NCI-H1048 (cell line): ENCODE results near the gene LSM7.
"Not testable (repeated sequence)": the region's sequence is repeated elsewhere in the genome, so short reads cannot be mapped to it uniquely, and the experiment has no call there.

Source experiments
- DNase-seq: peaks from one replicate; lab custom pipeline; 2025; lab: John Stamatoyannopoulos, UW

The LSM7 gene

GRCh38 chr19:2300533-2300932 lies 27.9 kb downstream of the LSM7 start:
- no peak for DNase-seq

GRCh38 chr19:2296141-2296540 lies 32.2 kb downstream of the LSM7 start:
- DNase-seq, result no peak

- DNase-seq, result no peak
Observed at GRCh38 chr19:2294687-2295335, 33.6 kb downstream of the LSM7 start.

- DNase-seq, result no peak
Observed at GRCh38 chr19:2291185-2291751, 37.1 kb downstream of the LSM7 start.

- DNase-seq, result no peak
Observed at GRCh38 chr19:2290441-2291184, 37.8 kb downstream of the LSM7 start.

GRCh38 chr19:2289714-2290435 lies 38.5 kb downstream of the LSM7 start:
- no peak for DNase-seq

- DNase-seq, result no peak
Observed at GRCh38 chr19:2288818-2289713, 39.3 kb downstream of the LSM7 start.

GRCh38 chr19:2288338-2288817 lies 40.0 kb downstream of the LSM7 start:
- DNase-seq, result no peak

- DNase-seq, result no peak
Observed at GRCh38 chr19:2287585-2288337, 40.6 kb downstream of the LSM7 start.

- no peak for DNase-seq
Observed at GRCh38 chr19:2286402-2287140, 41.8 kb downstream of the LSM7 start.

- no peak for DNase-seq
Observed at GRCh38 chr19:2283835-2284507, 44.4 kb downstream of the LSM7 start.

- no peak for DNase-seq
Observed at GRCh38 chr19:2282862-2283237, 45.5 kb downstream of the LSM7 start.

GRCh38 chr19:2282062-2282861 lies 46.1 kb downstream of the LSM7 start, which contains the start of gene PEAK3:
TSS of gene PEAK3 (minus strand) at chr19:2282175. CDS start at chr19:2280931, 1,244 bp downstream.
- DNase-seq, result no peak

- DNase-seq, result not testable (repeated sequence)
Observed at GRCh38 chr19:2281265-2282061, 46.9 kb downstream of the LSM7 start.

GRCh38 chr19:2280633-2281264 lies 47.6 kb downstream of the LSM7 start:
- no peak for DNase-seq

GRCh38 chr19:2278459-2279158 lies 49.8 kb downstream of the LSM7 start:
- DNase-seq, result no peak

GRCh38 chr19:2277138-2277537 lies 51.2 kb downstream of the LSM7 start:
- no peak for DNase-seq
